Lower leg skin (tissue), 3 donors: Measurements from ENCODE around the gene ENDOU.

Source experiments
- CTCF ChIP-seq, 3 donors: fragments of 450-650 bp; IDR thresholded peaks; one replicate each; pipeline ENCODE4 v1.5.1; 2016; ENCODE audit warnings: antibody characterized with exemption in 3 of 3, mild to moderate bottlenecking in 3 of 3, moderate library complexity in 2 of 3
- POLR2A ChIP-seq, 2 donors: fragments of 450-650 bp; IDR thresholded peaks; one replicate each; pipeline ENCODE4 v1.6.1; 2016 to 2017; ENCODE audit warnings: antibody characterized with exemption in 2 of 2, mild to moderate bottlenecking in 1 of 2, moderate library complexity in 1 of 2

GRCh38 chr12:47739979-47740378 lies 14.7 kb upstream of the ENDOU start:
- TF ChIP-seq CTCF (IDR thresholded peaks at IDR 0.05): no peak
- no peak for TF ChIP-seq POLR2A (IDR thresholded peaks at IDR 0.05)
